Spinal cord (tissue), 10 donors: ENCODE measurements around the gene PLCL1. TPM values are rescaled to one million over a fixed set of nuclear protein-coding genes. Genes with fewer than 3 reads are reported as not detected.

Source experiments
- DNase-seq, 6 donors: peaks; one replicate each; pipeline versions ENCODE4 v3.0.0 to v3.0.0-alpha.2; 2013 to 2015; ENCODE audit warnings: low spot score in 6 of 6, low read depth in 4 of 6
- H3K27ac ChIP-seq: one replicate; pipeline ENCODE4 v1.5.1; 2013; ENCODE audit warnings: low read depth, low read length, control low read depth
- H3K27me3 ChIP-seq: one replicate; pipeline ENCODE4 v1.6.1; 2013; ENCODE audit warnings: low read length; ENCODE audit not compliant: control insufficient read depth, insufficient read depth
- H3K36me3 ChIP-seq: one replicate; pipeline ENCODE4 v1.6.1; 2013; ENCODE audit warnings: low read length; ENCODE audit not compliant: control insufficient read depth, insufficient read depth
- H3K4me1 ChIP-seq: one replicate; pipeline ENCODE4 v1.6.1; 2013; ENCODE audit warnings: low read length; ENCODE audit not compliant: control insufficient read depth, insufficient read depth
- H3K4me3 ChIP-seq: one replicate; pipeline ENCODE4 v1.5.1; 2013; ENCODE audit warnings: low read depth, low read length, control low read depth
- H3K9me3 ChIP-seq: one replicate; pipeline ENCODE4 v1.6.1; 2013; ENCODE audit warnings: low read length; ENCODE audit not compliant: control insufficient read depth, insufficient read depth
- WGBS: methylation state at CpG from one replicate; pipeline ENCODE4 v1.1.5; 2013; ENCODE audit warnings: missing lambda C conversion rate; ENCODE audit not compliant: insufficient coverage; 5-methylcytosine and 5-hydroxymethylcytosine counted together
- polyA plus RNA-seq, 2 donors: library from polyadenylated mRNA; unstranded; fragments of 120-200 nt; gene quantifications; one replicate each; pipeline ENCODE4 v1.2.1, GENCODE V29; 2013; ENCODE audit not compliant: insufficient read length in 2 of 2
- total RNA-seq, 2 donors: library from RNA; depleted of rRNA in 1 of 2; stranded (reverse); fragments of 120-200 nt in 1 of 2; fragments of >200 nt in 1 of 2; gene quantifications; one replicate each; pipeline versions ENCODE4 v1.2.3 to v1.2.4, GENCODE V29; 2013 to 2014
- donor health status: healthy.

Gene PLCL1
- total and polyA plus RNA-seq, 4 donors = 9.5 to 22.0 (median 13.5) TPM

- no peak for DNase-seq
- no CpG with 5 or more reads among the region's 2 CpGs for WGBS
- no peak overlapping the region for H3K27ac ChIP-seq
Measured at GRCh38 chr2:197848602-197849001, 44.2 kb downstream of the PLCL1 start.

GRCh38 chr2:197850882-197851450 lies 46.6 kb downstream of the PLCL1 start:
- no peak overlapping the region for H3K27ac ChIP-seq
- H3K27me3 ChIP-seq = no peaks in the 10 kb centered on the region
- H3K4me1 ChIP-seq = no peaks in the 10 kb centered on the region
- no peaks in the 10 kb centered on the region for H3K36me3 ChIP-seq
- no peaks in the 10 kb centered on the region for H3K9me3 ChIP-seq
- H3K4me3 ChIP-seq = no peak overlapping the region
- 86% methylated on average over 1 of the region's 5 CpGs for WGBS
- DNase-seq = no peak

More at GRCh38 chr2:197848602-197849001, 44.2 kb downstream of the PLCL1 start:
- H3K4me3 ChIP-seq = no peak overlapping the region
- H3K4me1 ChIP-seq = no peaks in the 10 kb centered on the region
- H3K36me3 ChIP-seq = no peaks in the 10 kb centered on the region
- no peaks in the 10 kb centered on the region for H3K27me3 ChIP-seq
- no peaks in the 10 kb centered on the region for H3K9me3 ChIP-seq

- Histone ChIP-seq H3K27me3 (no peaks in the 10 kb centered on the region), H3K9me3 (no peaks in the 10 kb centered on the region), H3K4me3 (no peak overlapping the region), H3K36me3 (no peaks in the 10 kb centered on the region), H3K27ac (no peak overlapping the region), H3K4me1 (no peaks in the 10 kb centered on the region)
- WGBS = no CpG with 5 or more reads among the region's 1 CpG
- no peak for DNase-seq
Measured at GRCh38 chr2:197851451-197851850, 47.1 kb downstream of the PLCL1 start.

GRCh38 chr2:197852108-197852507 lies 47.7 kb downstream of the PLCL1 start:
- H3K4me1 ChIP-seq = no peaks in the 10 kb centered on the region
- 35% methylated on average over 2 of the region's 2 CpGs for WGBS
- H3K27ac ChIP-seq = no peak overlapping the region
- H3K27me3 ChIP-seq = no peaks in the 10 kb centered on the region
- no peak overlapping the region for H3K4me3 ChIP-seq
- H3K9me3 ChIP-seq = no peaks in the 10 kb centered on the region
- DNase-seq = peak in 1 of 6 donors; percentile 45
- no peaks in the 10 kb centered on the region for H3K36me3 ChIP-seq

- no peak for DNase-seq
- Histone ChIP-seq H3K36me3 (no peaks in the 10 kb centered on the region), H3K9me3 (peaks cover under 1% of the 10 kb centered on the region), H3K27me3 (no peaks in the 10 kb centered on the region), H3K4me3 (no peak overlapping the region), H3K27ac (no peak overlapping the region), H3K4me1 (no peaks in the 10 kb centered on the region)
- 57% methylated on average over 1 of the region's 1 CpG for WGBS
Measured at GRCh38 chr2:197853549-197853948, 49.2 kb downstream of the PLCL1 start.

GRCh38 chr2:197857476-197858107 lies 53.2 kb downstream of the PLCL1 start:
- WGBS = 92% methylated on average over 1 of the region's 1 CpG
- Histone ChIP-seq H3K4me3 (no peak overlapping the region), H3K9me3 (peaks cover 3% of the 10 kb centered on the region), H3K27me3 (no peaks in the 10 kb centered on the region), H3K4me1 (no peaks in the 10 kb centered on the region), H3K27ac (no peak overlapping the region), H3K36me3 (no peaks in the 10 kb centered on the region)
- no peak for DNase-seq

GRCh38 chr2:197858607-197859140 lies 54.3 kb downstream of the PLCL1 start:
- Histone ChIP-seq H3K36me3 (no peaks in the 10 kb centered on the region), H3K9me3 (peaks cover 3% of the 10 kb centered on the region), H3K27me3 (no peaks in the 10 kb centered on the region), H3K4me3 (no peak overlapping the region), H3K27ac (no peak overlapping the region), H3K4me1 (no peaks in the 10 kb centered on the region)
- no CpG with 5 or more reads among the region's 3 CpGs for WGBS
- DNase-seq = no peak

GRCh38 chr2:197862246-197862955 lies 58.0 kb downstream of the PLCL1 start:
- DNase-seq = no peak
- Histone ChIP-seq H3K27me3 (no peaks in the 10 kb centered on the region), H3K9me3 (peaks cover 3% of the 10 kb centered on the region), H3K4me1 (no peaks in the 10 kb centered on the region), H3K4me3 (no peak overlapping the region), H3K36me3 (no peaks in the 10 kb centered on the region), H3K27ac (no peak overlapping the region)
- no CpG with 5 or more reads among the region's 1 CpG for WGBS

- no peak overlapping the region for H3K4me3 ChIP-seq
- WGBS = no CpG with 5 or more reads among the region's 1 CpG
- DNase-seq = no peak
Measured at GRCh38 chr2:197863744-197864143, 59.4 kb downstream of the PLCL1 start.

More at GRCh38 chr2:197863744-197864143, 59.4 kb downstream of the PLCL1 start:
- Histone ChIP-seq H3K4me1 (no peaks in the 10 kb centered on the region), H3K27me3 (no peaks in the 10 kb centered on the region), H3K9me3 (peaks cover under 1% of the 10 kb centered on the region), H3K27ac (no peak overlapping the region), H3K36me3 (no peaks in the 10 kb centered on the region)
